Upper lobe of left lung (tissue), 6 donors: ENCODE results near the gene SLC35E3. TPM values are rescaled to one million over a fixed set of nuclear protein-coding genes. Genes with fewer than 3 reads are reported as not detected.

Experiments
- ATAC-seq, 2 donors: fragments of 200-7000 bp; cut with Tn5 transposase; one replicate each; pipeline ENCODE4 v1.9.1; 2022; ENCODE audit warnings: mild to moderate bottlenecking in 2 of 2, moderate library complexity in 2 of 2; ENCODE audit not compliant: low FRiP score in 2 of 2
- DNase-seq, 2 donors: peaks; one replicate each; pipeline ENCODE4 v3.0.0-alpha.2; 2019 to 2020
- H3K27ac ChIP-seq, 4 donors: fragments of 200-600 bp; sonication (generic); one replicate each; pipeline ENCODE4 v1.5.1; 2016 to 2019
- H3K27me3 ChIP-seq, 4 donors: fragments of 200-600 bp; sonication (generic); one replicate each; pipeline ENCODE4 v1.5.1; 2017 to 2019
- H3K36me3 ChIP-seq, 4 donors: fragments of 200-600 bp; sonication (generic); one replicate each; pipeline ENCODE4 v1.5.1; 2016 to 2019
- H3K4me1 ChIP-seq, 4 donors: fragments of 200-600 bp; sonication (generic); one replicate each; pipeline ENCODE4 v1.5.1; 2018 to 2019
- H3K4me3 ChIP-seq, 4 donors: fragments of 200-600 bp; sonication (generic); one replicate each; pipeline ENCODE4 v1.5.1; 2017 to 2019; ENCODE audit warnings: mild to moderate bottlenecking in 2 of 4, moderate library complexity in 1 of 4
- H3K9me3 ChIP-seq, 4 donors: fragments of 200-600 bp; sonication (generic); one replicate each; pipeline ENCODE4 v1.5.1; 2018 to 2019
- EP300 ChIP-seq, 4 donors: sonication (generic); formaldehyde crosslinking; IDR thresholded peaks; one replicate each; pipeline ENCODE4 v1.5.1; 2017; ENCODE audit warnings: antibody characterized with exemption in 4 of 4, control low read depth in 2 of 4
- POLR2A ChIP-seq, 4 donors: fragments of 450-650 bp; IDR thresholded peaks; one replicate each; pipeline ENCODE4 v1.5.1; 2016 to 2017; ENCODE audit warnings: antibody characterized with exemption in 4 of 4, mild to moderate bottlenecking in 2 of 4
- POLR2AphosphoS5 ChIP-seq, 2 donors: sonication (generic); formaldehyde crosslinking; IDR thresholded peaks; one replicate each; pipeline ENCODE4 v1.5.1; 2017; ENCODE audit warnings: antibody characterized with exemption in 2 of 2
- WGBS, 2 donors: methylation state at CpG; one replicate each; pipeline ENCODE4 v1.1.5; 2017 to 2018; 5-methylcytosine and 5-hydroxymethylcytosine counted together
- total RNA-seq, 6 donors: library from RNA; depleted of rRNA in 4 of 6; stranded (reverse); fragments of >200 nt in 4 of 6; gene quantifications; one replicate each; pipeline versions ENCODE4 v1.1.0 to v1.2.1, GENCODE V29; 2016 to 2021
- TF ChIP-seq, protein P1 (sequence below), 6 experiments: fragments of 450-650 bp in 4 of 6; fragments of 200-600 bp in 2 of 6; sonication (generic) in 2 of 6; IDR thresholded peaks; one replicate each; pipeline ENCODE4 v1.5.1; 2016 to 2019; ENCODE audit warnings: antibody characterized with exemption in 6 of 6
- donor health status: DM: no; HTN: no; CAD: no; lungs with moderate emphysema.
- donor health status: DM: no; HTN: yes; CAD: no; lungs with severe emphysema.

SLC35E3 gene
- total RNA-seq, 6 donors from 2014 or later: 6.5 to 38.8 (median 15.2) TPM

DNA sequence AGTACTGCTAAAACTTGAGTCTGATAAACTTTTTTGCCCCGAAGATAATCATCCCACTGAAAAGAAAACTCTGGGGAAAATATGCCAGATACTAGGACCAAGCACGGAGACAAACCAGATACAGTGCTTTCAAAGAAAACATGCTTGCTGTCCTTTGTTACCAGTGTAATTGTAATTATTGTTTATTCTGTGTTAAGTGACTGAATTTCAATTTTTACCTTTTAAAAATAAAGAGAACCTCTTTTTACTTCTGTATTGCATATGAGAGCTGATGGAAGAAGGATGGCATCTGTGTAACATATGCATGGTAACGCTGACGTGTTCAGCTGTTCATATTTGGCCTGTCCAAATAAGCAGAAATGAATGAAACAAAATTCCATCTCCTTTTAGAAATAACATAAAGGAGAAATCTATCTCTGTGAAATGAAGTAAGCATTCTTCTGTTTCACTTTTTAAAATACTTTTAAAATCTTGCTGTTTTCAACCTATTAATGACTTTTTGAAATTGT lies 22.5 kb downstream of the SLC35E3 start:
- Histone ChIP-seq H3K4me3 (no peak overlapping the region), H3K9me3 (no peaks in the 10 kb centered on the region), H3K27ac (no peak overlapping the region), H3K36me3 (peaks cover 0 to 30% (median 9%) of the 10 kb centered on the region in 4 donors), H3K4me1 (peaks cover 0 to 3% (median 1%) of the 10 kb centered on the region in 4 donors), H3K27me3 (no peaks in the 10 kb centered on the region)
- DNase-seq (no peak), ATAC-seq (no peak)
- TF ChIP-seq POLR2AphosphoS5 (IDR thresholded peaks at IDR 0.05) (no peak), EP300 (IDR thresholded peaks at IDR 0.05) (no peak), POLR2A (IDR thresholded peaks at IDR 0.05) (no peak)
- TF ChIP-seq, protein P1, sequence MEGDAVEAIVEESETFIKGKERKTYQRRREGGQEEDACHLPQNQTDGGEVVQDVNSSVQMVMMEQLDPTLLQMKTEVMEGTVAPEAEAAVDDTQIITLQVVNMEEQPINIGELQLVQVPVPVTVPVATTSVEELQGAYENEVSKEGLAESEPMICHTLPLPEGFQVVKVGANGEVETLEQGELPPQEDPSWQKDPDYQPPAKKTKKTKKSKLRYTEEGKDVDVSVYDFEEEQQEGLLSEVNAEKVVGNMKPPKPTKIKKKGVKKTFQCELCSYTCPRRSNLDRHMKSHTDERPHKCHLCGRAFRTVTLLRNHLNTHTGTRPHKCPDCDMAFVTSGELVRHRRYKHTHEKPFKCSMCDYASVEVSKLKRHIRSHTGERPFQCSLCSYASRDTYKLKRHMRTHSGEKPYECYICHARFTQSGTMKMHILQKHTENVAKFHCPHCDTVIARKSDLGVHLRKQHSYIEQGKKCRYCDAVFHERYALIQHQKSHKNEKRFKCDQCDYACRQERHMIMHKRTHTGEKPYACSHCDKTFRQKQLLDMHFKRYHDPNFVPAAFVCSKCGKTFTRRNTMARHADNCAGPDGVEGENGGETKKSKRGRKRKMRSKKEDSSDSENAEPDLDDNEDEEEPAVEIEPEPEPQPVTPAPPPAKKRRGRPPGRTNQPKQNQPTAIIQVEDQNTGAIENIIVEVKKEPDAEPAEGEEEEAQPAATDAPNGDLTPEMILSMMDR (IDR thresholded peaks at IDR 0.05): no peak
- 93 to 97% methylated on average over 4 of the region's 4 CpGs for WGBS, 2 donors

DNA sequence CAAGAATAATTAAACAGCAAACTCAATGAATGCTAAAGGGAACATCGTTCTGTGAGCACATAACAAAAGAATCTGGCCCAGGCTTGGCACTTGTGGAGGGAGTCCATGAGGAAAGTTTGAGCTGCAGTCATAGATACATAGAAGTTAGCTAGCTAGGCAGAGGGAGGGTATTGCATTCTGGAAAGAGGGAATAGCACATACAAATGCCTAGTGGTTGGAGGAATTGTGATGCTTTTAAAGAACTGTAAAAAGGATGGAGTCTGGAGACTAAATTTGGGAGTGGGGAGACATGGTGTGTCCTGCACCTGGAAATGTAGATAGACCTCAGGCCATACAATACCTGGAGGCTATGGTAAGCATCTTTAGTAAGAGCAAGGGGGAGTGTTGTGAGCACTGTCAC lies 24.0 kb downstream of the SLC35E3 start:
- 85 to 96% methylated on average over 1 of the region's 1 CpG for WGBS, 2 donors
- H3K27me3 ChIP-seq: no peaks in the 10 kb centered on the region
- no peak for ATAC-seq
- no peaks in the 10 kb centered on the region for H3K9me3 ChIP-seq
- no peak overlapping the region for H3K27ac ChIP-seq
- no peak for DNase-seq
- H3K36me3 ChIP-seq: peaks cover 0 to 17% (median 4%) of the 10 kb centered on the region in 4 donors
- no peak overlapping the region for H3K4me3 ChIP-seq
- H3K4me1 ChIP-seq: peaks cover 0 to 3% (median 1%) of the 10 kb centered on the region in 4 donors
- TF ChIP-seq, protein P1 (IDR thresholded peaks at IDR 0.05): no peak
- TF ChIP-seq POLR2AphosphoS5 (IDR thresholded peaks at IDR 0.05) (no peak), POLR2A (IDR thresholded peaks at IDR 0.05) (no peak), EP300 (IDR thresholded peaks at IDR 0.05) (no peak)

DNA sequence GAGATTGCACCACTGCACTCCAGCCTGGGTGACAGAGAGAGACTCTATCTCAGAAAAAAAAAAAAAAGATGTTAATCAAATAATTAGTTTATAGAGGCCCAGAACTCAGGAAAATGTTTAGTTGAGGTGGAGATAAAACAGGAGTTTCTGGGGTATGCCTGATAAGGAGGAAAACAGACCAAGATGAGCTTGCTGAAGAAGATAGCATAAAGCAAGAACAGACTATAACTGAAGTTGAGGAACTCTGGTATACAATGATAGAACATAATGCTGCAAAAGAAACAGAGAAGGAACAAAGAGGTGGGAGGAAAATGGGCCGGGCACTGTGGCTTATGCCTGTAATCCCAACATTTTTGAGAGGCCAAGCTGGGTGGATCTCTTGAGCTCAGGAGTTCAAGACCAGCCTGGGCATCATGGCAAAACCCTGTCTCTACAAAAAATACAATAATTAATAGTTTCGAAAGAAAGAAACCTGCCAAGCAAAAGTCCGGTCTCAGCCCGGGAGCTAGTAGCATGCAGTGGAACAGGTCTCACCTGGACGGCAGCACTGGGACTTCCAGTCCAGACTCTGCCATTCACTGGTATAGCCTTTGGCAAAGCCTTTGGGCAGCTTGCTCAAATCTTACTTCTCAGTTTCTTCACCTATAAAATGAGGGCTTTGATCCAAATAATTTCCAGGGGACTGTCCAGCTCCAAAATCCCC lies 25.4 kb downstream of the SLC35E3 start:
- Histone ChIP-seq H3K27me3 (no peaks in the 10 kb centered on the region), H3K4me3 (no peak overlapping the region), H3K36me3 (peaks cover 0 to 9% (median 4%) of the 10 kb centered on the region in 4 donors), H3K4me1 (peaks cover 0 to 3% (median 1%) of the 10 kb centered on the region in 4 donors), H3K27ac (no peak overlapping the region), H3K9me3 (no peaks in the 10 kb centered on the region)
- TF ChIP-seq, protein P1 (IDR thresholded peaks at IDR 0.05): no peak
- no peak for TF ChIP-seq EP300 (IDR thresholded peaks at IDR 0.05)
- no peak for TF ChIP-seq POLR2AphosphoS5 (IDR thresholded peaks at IDR 0.05)
- TF ChIP-seq POLR2A (IDR thresholded peaks at IDR 0.05): no peak
- WGBS, 2 donors: 94 to 97% methylated on average over 5 of the region's 5 CpGs
- DNase-seq (no peak), ATAC-seq (no peak)

DNA sequence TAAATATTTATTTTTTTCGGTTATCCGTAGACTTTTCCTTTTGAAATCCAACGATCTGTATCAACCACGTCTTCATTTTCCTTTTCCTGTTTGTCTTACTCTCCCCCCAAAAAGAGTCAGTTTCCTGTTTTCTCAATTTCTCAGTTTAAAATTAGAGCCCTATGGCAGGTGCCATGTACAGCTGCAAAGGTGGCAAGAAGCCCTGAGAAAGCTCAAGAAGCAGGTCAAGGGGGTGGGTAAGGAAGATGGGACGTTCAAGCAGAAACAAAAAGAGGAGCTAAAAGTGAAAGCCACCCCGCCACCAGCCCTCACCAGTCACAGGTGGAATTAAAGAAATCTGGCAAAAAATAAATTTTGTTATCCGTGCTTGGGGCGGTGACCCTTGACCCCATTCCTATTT lies 26.7 kb downstream of the SLC35E3 start:
- ATAC-seq: no peak
- Histone ChIP-seq H3K36me3 (no peaks in the 10 kb centered on the region), H3K4me1 (peaks cover 0 to 3% (median 1%) of the 10 kb centered on the region in 4 donors), H3K9me3 (no peaks in the 10 kb centered on the region), H3K27ac (no peak overlapping the region), H3K4me3 (no peak overlapping the region), H3K27me3 (no peaks in the 10 kb centered on the region)
- no peak for DNase-seq
- 60 to 66% methylated on average over 8 of the region's 8 CpGs for WGBS, 2 donors
- TF ChIP-seq EP300 (IDR thresholded peaks at IDR 0.05): no peak
- TF ChIP-seq, protein P1 (IDR thresholded peaks at IDR 0.05): no peak
- no peak for TF ChIP-seq POLR2A (IDR thresholded peaks at IDR 0.05)
- TF ChIP-seq POLR2AphosphoS5 (IDR thresholded peaks at IDR 0.05): no peak
